Neutrophil (primary cell): ENCODE measurements around the gene CARMIL3.

Experiments
- H3K27ac ChIP-seq: fragments of 200-600 bp; sonication (generic); 2 replicates; pipeline ENCODE4 v1.5.1; 2016; ENCODE audit warnings: mild to moderate bottlenecking, moderate library complexity
- H3K27me3 ChIP-seq: fragments of 200-600 bp; sonication (generic); 2 replicates; pipeline ENCODE4 v1.6.0; 2016; ENCODE audit warnings: mild to moderate bottlenecking
- H3K36me3 ChIP-seq: fragments of 200-600 bp; sonication (generic); 2 replicates; pipeline ENCODE4 v1.5.1; 2017
- H3K4me1 ChIP-seq, 2 experiments: fragments of 200-600 bp in 1 of 2; sonication (generic) in 1 of 2; 1 replicate in 1 of 2; 2 replicates in 1 of 2; pipeline versions ENCODE4 v1.5.1 to v1.6.1; 2013 to 2016; ENCODE audit warnings: low read depth in 1 of 2, low read length in 1 of 2, mild to moderate bottlenecking in 1 of 2, moderate library complexity in 1 of 2; ENCODE audit not compliant: control insufficient read depth in 1 of 2, insufficient read depth in 1 of 2
- H3K4me3 ChIP-seq, 2 experiments: fragments of 200-600 bp in 1 of 2; sonication (generic) in 1 of 2; 1 replicate in 1 of 2; 2 replicates in 1 of 2; pipeline ENCODE4 v1.5.1; 2013 to 2016; ENCODE audit warnings: low read depth in 1 of 2, low read length in 1 of 2, mild to moderate bottlenecking in 1 of 2, moderate library complexity in 1 of 2
- H3K9me3 ChIP-seq: fragments of 200-600 bp; sonication (generic); 2 replicates; pipeline ENCODE4 v1.5.1; 2016
- TF ChIP-seq, protein P1 (sequence below): fragments of 200-600 bp; sonication (generic); IDR thresholded peaks from 2 replicates; pipeline ENCODE4 v1.5.1; 2016; ENCODE audit warnings: antibody characterized with exemption

Gene CARMIL3

DNA sequence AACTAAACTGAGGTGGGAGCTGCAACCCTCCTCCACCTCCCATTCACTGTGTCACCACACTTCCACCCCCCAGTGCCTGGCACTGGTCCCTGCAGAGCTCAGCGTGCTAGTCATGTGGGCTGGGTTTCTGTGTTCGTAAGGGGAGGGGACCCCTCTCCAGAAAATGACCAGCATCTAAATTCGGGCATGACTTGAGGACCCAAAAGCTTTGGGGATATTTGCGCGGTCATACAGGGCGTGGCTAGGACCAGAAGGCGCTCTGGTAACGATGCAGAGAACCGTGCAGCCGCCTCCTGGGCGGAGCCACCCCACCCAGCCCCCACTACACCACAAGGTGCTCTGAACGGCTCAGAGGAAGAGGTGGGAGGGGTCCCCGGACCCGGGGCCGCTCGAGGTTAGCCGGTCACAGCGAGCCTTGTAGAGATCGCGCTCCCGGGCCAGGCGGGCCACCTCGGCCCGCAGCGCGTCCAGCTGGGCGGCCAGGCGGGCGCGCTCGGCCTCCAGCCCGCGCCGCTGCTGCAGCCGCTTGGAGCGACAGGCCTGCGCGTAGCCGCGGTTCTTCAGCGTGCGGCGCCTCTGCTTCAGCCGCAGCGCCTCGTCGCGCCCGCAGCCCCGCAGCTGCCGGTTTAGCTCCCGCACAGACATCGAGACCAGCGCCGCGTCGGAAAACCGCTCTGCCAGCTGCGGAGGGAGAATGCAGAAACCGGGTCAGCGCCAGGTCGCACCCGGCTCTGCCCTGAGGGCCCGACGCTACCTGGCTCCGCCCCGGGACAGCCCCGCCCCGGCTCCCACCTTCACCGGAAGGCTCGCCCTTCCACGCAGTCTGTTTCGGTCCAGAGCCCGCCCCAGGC is 29.3 kb downstream of the CARMIL3 start:
- Histone ChIP-seq H3K27ac (no peak overlapping the region), H3K27me3 (peaks cover 54% of the 10 kb centered on the region), H3K4me1 (peaks cover 9 to 14% of the 10 kb centered on the region in 2 experiments), H3K36me3 (no peaks in the 10 kb centered on the region), H3K9me3 (no peaks in the 10 kb centered on the region), H3K4me3 (peak overlapping the region; percentile 55 to 63)
- TF ChIP-seq, protein P1, sequence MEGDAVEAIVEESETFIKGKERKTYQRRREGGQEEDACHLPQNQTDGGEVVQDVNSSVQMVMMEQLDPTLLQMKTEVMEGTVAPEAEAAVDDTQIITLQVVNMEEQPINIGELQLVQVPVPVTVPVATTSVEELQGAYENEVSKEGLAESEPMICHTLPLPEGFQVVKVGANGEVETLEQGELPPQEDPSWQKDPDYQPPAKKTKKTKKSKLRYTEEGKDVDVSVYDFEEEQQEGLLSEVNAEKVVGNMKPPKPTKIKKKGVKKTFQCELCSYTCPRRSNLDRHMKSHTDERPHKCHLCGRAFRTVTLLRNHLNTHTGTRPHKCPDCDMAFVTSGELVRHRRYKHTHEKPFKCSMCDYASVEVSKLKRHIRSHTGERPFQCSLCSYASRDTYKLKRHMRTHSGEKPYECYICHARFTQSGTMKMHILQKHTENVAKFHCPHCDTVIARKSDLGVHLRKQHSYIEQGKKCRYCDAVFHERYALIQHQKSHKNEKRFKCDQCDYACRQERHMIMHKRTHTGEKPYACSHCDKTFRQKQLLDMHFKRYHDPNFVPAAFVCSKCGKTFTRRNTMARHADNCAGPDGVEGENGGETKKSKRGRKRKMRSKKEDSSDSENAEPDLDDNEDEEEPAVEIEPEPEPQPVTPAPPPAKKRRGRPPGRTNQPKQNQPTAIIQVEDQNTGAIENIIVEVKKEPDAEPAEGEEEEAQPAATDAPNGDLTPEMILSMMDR = no peak

DNA sequence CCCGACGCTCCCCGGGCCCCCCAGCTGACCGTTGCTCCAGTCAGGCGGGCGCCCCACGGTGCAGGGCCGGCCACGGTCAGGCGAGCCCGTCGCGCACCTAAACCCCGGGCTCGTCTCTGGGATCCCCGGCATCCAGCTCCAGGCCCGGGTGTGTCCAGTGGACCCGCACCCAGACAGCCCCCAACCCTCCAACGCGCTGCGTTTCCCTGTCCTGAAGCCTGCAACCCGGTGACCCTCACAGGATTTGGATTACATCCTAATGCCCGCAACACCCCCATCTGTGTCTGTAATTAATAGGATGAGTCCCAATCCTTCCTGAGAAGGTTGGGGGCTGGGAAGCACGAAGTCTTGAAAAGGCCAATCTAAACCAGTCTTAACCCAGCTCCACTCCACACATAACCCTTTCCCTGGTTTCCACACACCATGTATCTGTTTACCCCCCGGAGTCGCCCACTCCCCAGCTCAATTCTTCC is 30.0 kb downstream of the CARMIL3 start:
- H3K27me3 ChIP-seq = peaks cover 54% of the 10 kb centered on the region
- TF ChIP-seq, protein P1 = no peak

DNA sequence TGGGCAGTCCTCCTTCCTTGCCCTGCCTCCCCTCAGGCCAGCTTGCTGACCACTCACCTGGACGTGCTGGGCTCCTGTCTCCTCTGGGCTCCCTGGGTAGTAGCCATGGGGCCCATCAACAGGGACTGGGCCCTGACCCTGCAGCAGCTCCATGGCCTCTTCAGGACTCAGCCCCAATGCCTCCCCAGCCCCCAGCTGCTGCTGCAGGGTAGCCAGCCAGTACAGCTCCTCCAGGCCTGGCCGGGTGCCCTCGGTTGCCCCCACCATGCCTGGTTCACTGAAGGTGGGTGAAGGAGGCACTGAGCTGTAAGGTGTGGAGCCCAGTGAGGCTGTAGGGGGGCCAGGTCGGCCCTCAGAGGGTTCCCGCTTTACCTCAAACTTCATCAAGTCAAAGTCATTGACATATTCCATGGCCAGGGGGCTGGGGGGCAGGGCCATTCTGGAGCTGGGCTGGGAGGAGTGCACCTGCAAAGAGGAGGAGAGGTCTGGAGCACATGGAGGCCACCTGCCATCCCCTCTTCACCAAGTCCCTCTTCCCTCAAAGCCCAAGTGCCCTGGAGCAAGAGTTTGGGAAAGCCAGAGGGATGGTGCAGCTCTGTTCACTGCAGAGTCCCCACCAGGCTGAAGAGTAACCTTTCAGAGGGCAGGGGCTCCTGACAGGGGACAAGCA is 30.7 kb downstream of the CARMIL3 start:
- H3K36me3 ChIP-seq = no peaks in the 10 kb centered on the region
- no peaks in the 10 kb centered on the region for H3K9me3 ChIP-seq
- no peak overlapping the region for H3K27ac ChIP-seq
- no peak overlapping the region for H3K4me3 ChIP-seq
- TF ChIP-seq, protein P1 = no peak
- H3K27me3 ChIP-seq = peaks cover 54% of the 10 kb centered on the region
- H3K4me1 ChIP-seq = peaks cover 9 to 14% of the 10 kb centered on the region in 2 experiments

More for the DNA sequence above, 30.0 kb downstream of the CARMIL3 start:
- Histone ChIP-seq H3K27ac (no peak overlapping the region), H3K4me1 (peaks cover 9 to 14% of the 10 kb centered on the region in 2 experiments), H3K4me3 (peak overlapping the region in 1 of 2 experiments; percentile 63), H3K36me3 (no peaks in the 10 kb centered on the region), H3K9me3 (no peaks in the 10 kb centered on the region)

DNA sequence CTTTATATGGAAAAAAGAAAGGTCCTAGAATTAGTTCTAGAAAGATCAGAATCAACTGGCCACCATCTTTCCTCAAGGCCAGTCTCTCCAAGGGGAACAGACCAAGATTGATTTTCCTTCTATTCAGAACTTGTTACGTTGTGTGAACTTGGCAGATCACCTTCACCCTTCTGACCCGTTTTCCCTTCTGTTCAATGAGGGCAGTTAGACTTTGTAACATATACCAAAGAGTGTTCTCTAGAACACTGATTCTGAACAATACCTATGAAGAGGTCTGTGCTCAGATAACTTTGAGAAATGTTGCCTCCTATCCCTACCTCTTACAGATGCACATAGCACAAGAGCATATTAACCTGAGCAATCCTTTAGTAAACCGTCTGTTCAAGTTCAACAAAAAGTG is 31.7 kb downstream of the CARMIL3 start:
- H3K4me1 ChIP-seq = peaks cover 9 to 14% of the 10 kb centered on the region in 2 experiments
- no peak overlapping the region for H3K27ac ChIP-seq
- no peaks in the 10 kb centered on the region for H3K9me3 ChIP-seq
- no peaks in the 10 kb centered on the region for H3K36me3 ChIP-seq
- H3K4me3 ChIP-seq = no peak overlapping the region
- H3K27me3 ChIP-seq = peaks cover 54% of the 10 kb centered on the region
- TF ChIP-seq, protein P1 = no peak

DNA sequence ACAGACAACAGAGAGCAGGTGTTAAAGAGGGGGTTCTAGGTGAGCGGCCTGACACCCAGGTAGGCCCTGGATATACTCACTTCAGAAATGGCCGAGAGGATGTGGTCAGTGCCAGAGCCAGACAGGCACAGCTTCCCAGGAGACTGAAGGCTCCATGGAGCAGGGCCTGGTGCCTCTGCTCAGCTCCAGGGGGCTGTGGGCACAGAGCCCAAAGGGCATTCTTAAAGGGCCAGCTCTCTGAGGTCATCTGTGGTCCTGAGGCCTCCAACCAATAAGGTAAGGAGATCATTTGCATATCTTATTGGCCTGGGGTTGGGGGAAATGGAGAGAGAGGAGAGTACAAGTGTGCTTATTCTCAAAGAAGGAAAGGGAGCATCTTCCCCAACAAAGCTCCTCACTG is 32.6 kb downstream of the CARMIL3 start:
- no peaks in the 10 kb centered on the region for H3K9me3 ChIP-seq
- H3K4me1 ChIP-seq = peaks cover 9 to 14% of the 10 kb centered on the region in 2 experiments
- H3K27me3 ChIP-seq = peaks cover 48% of the 10 kb centered on the region
- H3K27ac ChIP-seq = no peak overlapping the region
- TF ChIP-seq, protein P1 = no peak
- H3K36me3 ChIP-seq = no peaks in the 10 kb centered on the region
- no peak overlapping the region for H3K4me3 ChIP-seq
